A549 (cell line): ENCODE data around the gene RTEL1.

Experiments used
- CEBPB ChIP-seq, 2 experiments: fragments of >200 bp in 1 of 2; sonication (Bioruptor Twin) in 1 of 2; formaldehyde crosslinking in 1 of 2; IDR thresholded peaks; 2 replicates each; pipeline ENCODE4 v1.6.1; 2012 to 2016
- CTCF ChIP-seq: fragments of >200 bp; sonication (Bioruptor Twin); formaldehyde crosslinking; IDR thresholded peaks from 3 replicates; pipeline ENCODE4 v1.5.1; 2016
- EP300 ChIP-seq, 2 experiments: fragments of >200 bp; sonication (Bioruptor Twin); formaldehyde crosslinking; IDR thresholded peaks; 2 replicates in 1 of 2; 3 replicates in 1 of 2; pipeline ENCODE4 v1.6.1; 2016 to 2017
- JUN ChIP-seq, 2 experiments: fragments of >200 bp; sonication (Bioruptor Twin); formaldehyde crosslinking; IDR thresholded peaks; 2 replicates in 1 of 2; 3 replicates in 1 of 2; pipeline ENCODE4 v1.6.1; 2016 to 2017
- PHF8 ChIP-seq: fragments of 200-600 bp; sonication (generic); IDR thresholded peaks from 2 replicates; pipeline ENCODE4 v1.6.1; 2016; ENCODE audit warnings: low read depth, mild to moderate bottlenecking, antibody characterized with exemption, moderate library complexity, borderline replicate concordance
- TF ChIP-seq, protein P1 (sequence below): IDR thresholded peaks from 2 replicates; pipeline ENCODE4 v1.6.1; 2012

DNA sequence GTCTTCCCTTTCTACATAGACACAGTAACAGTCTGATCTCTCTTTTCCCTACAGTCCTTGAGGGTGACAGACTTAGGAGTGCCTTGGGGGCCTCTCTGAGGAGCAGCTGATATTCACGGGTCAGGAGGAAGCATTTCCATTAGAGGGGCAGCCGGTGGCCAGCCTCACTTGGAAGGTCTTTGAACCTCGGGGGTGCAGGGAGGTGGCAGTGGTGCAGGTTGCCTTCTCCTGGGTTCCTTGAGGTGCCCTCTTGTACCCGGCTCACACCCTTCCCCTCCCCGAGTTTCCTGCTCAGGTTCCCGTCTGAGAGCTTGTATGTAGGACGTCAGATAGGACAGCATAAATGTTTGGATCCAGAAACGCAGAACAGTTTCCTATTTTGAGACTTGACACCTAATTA lies 2.5 kb downstream of the RTEL1 start:
- TF ChIP-seq EP300 (IDR thresholded peaks at IDR 0.05) (no peak), CTCF (no peak), CEBPB (IDR thresholded peaks at IDR 0.05) (no peak), JUN (IDR thresholded peaks at IDR 0.05) (no peak), PHF8 (no peak)
- TF ChIP-seq, protein P1, sequence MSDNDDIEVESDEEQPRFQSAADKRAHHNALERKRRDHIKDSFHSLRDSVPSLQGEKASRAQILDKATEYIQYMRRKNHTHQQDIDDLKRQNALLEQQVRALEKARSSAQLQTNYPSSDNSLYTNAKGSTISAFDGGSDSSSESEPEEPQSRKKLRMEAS: no peak
